Suprapubic skin (tissue), 4 donors: ENCODE data around the gene MBOAT2. TPM values are rescaled to one million over a fixed set of nuclear protein-coding genes. Genes with fewer than 3 reads are reported as not detected.
"Not testable (repeated sequence)": the region's sequence is repeated elsewhere in the genome, so short reads cannot be mapped to it uniquely, and the experiment has no call there.

ENCODE experiments used
- DNase-seq, 2 donors: peaks; one replicate each; pipeline ENCODE4 v3.0.0-alpha.2; 2019; ENCODE audit warnings: low spot score in 2 of 2
- H3K27ac ChIP-seq: fragments of 200-600 bp; sonication (generic); one replicate; pipeline ENCODE4 v1.5.1; 2019
- H3K27me3 ChIP-seq: fragments of 200-600 bp; sonication (generic); one replicate; pipeline ENCODE4 v1.5.1; 2019
- H3K36me3 ChIP-seq: fragments of 200-600 bp; sonication (generic); one replicate; pipeline ENCODE4 v1.5.1; 2019
- H3K4me1 ChIP-seq: fragments of 200-600 bp; sonication (generic); one replicate; pipeline ENCODE4 v1.5.1; 2019
- H3K4me3 ChIP-seq: fragments of 200-600 bp; sonication (generic); one replicate; pipeline ENCODE4 v1.5.1; 2019; ENCODE audit warnings: mild to moderate bottlenecking
- H3K9me3 ChIP-seq: fragments of 200-600 bp; sonication (generic); one replicate; pipeline ENCODE4 v1.5.1; 2019
- EP300 ChIP-seq: sonication (generic); formaldehyde crosslinking; IDR thresholded peaks from one replicate; pipeline ENCODE4 v1.6.1; 2017; ENCODE audit warnings: antibody characterized with exemption
- POLR2A ChIP-seq, 2 donors: fragments of 450-650 bp; IDR thresholded peaks; one replicate each; pipeline ENCODE4 v1.6.1; 2017; ENCODE audit warnings: antibody characterized with exemption in 2 of 2, mild to moderate bottlenecking in 2 of 2, moderate library complexity in 2 of 2
- POLR2AphosphoS5 ChIP-seq, 3 donors: sonication (generic); formaldehyde crosslinking; IDR thresholded peaks; one replicate each; pipeline ENCODE4 v1.6.1; 2017; ENCODE audit warnings: antibody characterized with exemption in 3 of 3
- WGBS: methylation state at CpG from one replicate; pipeline ENCODE4 v1.1.5; 2018; 5-methylcytosine and 5-hydroxymethylcytosine counted together
- total RNA-seq, 4 donors: library from RNA; depleted of rRNA; stranded (reverse); fragments of >200 nt; gene quantifications; one replicate each; pipeline ENCODE4 v1.1.0, GENCODE V29; 2016
- TF ChIP-seq, protein P1 (sequence below), 2 donors: fragments of 200-600 bp in 1 of 2; fragments of 450-650 bp in 1 of 2; sonication (generic) in 1 of 2; IDR thresholded peaks; one replicate each; pipeline ENCODE4 v1.5.1; 2016 to 2019; ENCODE audit warnings: antibody characterized with exemption in 2 of 2, mild to moderate bottlenecking in 1 of 2, moderate library complexity in 1 of 2

Gene MBOAT2
- total RNA-seq, 4 donors from 2014 or later: 44.4 to 55.8 (median 51.1) TPM

DNA sequence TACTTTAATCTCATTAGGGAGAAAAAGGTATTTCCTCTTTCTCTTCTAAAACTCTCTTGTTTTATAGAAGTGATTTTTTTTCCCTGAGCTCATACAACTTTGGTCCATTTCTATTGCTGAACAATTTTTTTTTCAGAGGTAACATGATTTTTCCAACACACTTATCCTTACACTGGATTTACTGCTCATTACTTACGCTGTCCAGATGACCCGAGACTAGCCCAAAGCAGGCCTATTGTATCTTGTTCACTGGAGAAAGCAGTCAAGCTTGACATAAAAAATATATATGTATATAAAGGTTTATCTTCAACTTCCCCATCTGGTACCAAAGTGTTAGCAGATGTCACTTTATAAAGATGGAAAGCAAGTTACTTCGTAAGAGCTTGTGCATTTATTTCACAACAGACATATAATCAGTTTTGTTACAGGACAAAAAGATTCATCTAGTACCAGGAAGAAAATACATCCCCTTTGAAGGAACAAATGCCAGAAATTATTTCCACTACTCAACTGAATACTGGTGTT lies 95.7 kb downstream of the MBOAT2 start:
- Histone ChIP-seq H3K9me3 (peaks cover 3% of the 10 kb centered on the region), H3K27ac (no peak overlapping the region), H3K4me1 (no peaks in the 10 kb centered on the region), H3K4me3 (no peak overlapping the region), H3K36me3 (no peaks in the 10 kb centered on the region), H3K27me3 (no peaks in the 10 kb centered on the region)
- 90% methylated on average over 3 of the region's 3 CpGs for WGBS
- no peak for TF ChIP-seq POLR2A (IDR thresholded peaks at IDR 0.05)
- TF ChIP-seq, protein P1, sequence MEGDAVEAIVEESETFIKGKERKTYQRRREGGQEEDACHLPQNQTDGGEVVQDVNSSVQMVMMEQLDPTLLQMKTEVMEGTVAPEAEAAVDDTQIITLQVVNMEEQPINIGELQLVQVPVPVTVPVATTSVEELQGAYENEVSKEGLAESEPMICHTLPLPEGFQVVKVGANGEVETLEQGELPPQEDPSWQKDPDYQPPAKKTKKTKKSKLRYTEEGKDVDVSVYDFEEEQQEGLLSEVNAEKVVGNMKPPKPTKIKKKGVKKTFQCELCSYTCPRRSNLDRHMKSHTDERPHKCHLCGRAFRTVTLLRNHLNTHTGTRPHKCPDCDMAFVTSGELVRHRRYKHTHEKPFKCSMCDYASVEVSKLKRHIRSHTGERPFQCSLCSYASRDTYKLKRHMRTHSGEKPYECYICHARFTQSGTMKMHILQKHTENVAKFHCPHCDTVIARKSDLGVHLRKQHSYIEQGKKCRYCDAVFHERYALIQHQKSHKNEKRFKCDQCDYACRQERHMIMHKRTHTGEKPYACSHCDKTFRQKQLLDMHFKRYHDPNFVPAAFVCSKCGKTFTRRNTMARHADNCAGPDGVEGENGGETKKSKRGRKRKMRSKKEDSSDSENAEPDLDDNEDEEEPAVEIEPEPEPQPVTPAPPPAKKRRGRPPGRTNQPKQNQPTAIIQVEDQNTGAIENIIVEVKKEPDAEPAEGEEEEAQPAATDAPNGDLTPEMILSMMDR (IDR thresholded peaks at IDR 0.05): no peak
- TF ChIP-seq POLR2AphosphoS5 (IDR thresholded peaks at IDR 0.05): no peak
- TF ChIP-seq EP300: no peak
- no peak for DNase-seq

DNA sequence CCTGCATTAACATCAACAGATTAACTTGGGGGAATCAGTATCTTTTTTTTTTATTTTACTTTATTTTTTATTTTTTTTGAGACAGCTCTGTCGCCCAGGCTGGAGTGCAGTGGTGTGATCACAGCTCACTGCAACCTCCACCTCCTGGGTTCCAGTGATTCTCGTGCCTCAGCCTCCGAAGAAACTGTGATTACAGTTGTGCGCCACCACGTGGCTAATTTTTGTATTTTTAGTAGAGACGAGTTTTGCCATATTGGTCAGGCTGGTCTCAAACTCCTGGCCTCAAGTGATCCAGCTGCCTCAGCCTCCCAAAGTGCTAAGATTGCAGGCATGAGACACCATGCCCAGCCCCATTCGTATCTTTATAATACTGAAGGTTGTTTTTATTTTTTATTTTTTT lies 99.6 kb downstream of the MBOAT2 start:
- 98% methylated on average over 7 of the region's 7 CpGs for WGBS
- DNase-seq, H3K27ac ChIP-seq: not testable (repeated sequence)

DNA sequence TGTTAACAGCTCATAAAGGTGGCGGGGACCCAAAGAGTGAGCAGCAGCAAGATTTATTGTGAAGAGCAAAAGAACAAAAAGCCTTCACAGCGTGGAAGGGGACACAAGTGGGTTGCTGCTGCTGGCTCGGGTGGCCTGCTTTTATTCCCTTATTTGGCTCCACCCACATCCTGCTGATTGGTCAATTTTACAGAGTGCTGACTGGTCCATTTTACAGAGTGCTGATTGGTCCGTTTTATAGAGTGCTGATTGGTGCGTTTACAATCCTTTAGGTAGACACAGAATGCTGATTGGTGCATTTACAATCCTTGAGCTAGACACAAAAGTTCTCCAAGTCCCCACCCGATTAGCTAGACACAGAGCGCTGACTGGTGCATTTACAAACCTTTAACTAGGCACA lies 100.7 kb downstream of the MBOAT2 start:
- 95% methylated on average over 7 of the region's 7 CpGs for whole genome bisulfite sequencing
- not testable (repeated sequence) for DNase-seq, H3K36me3 ChIP-seq

More for the DNA sequence above, 99.6 kb downstream of the MBOAT2 start:
- not testable (repeated sequence) for H3K4me3 ChIP-seq, H3K36me3 ChIP-seq, H3K9me3 ChIP-seq, H3K27me3 ChIP-seq, H3K4me1 ChIP-seq

DNA sequence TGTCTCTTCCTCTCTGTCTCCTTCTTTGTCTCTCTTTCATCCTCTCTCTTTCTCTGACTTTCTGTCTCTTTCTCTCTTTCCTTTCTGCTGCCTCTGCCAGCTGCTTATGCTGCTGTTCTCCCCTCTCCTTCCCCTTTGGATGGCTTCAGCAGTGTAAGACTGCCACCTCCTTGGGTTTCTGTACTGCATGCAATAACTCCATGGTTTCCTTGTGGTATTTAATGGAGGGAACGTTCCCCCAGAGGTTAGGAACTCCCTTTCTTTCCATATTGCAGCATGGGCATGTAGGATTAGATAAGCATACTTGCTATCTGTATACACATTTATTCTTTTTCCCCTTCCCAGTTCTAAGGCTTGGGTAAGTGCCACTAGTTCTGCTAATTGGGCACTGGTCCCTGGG lies 106.3 kb downstream of the MBOAT2 start:
- H3K27me3 ChIP-seq, H3K4me1 ChIP-seq, DNase-seq, H3K27ac ChIP-seq, H3K9me3 ChIP-seq, H3K4me3 ChIP-seq, H3K36me3 ChIP-seq: not testable (repeated sequence)
- 80% methylated on average over 1 of the region's 1 CpG for WGBS

More for the DNA sequence above, 100.7 kb downstream of the MBOAT2 start:
- not testable (repeated sequence) for H3K27ac ChIP-seq, H3K9me3 ChIP-seq, H3K4me3 ChIP-seq, H3K4me1 ChIP-seq, H3K27me3 ChIP-seq

DNA sequence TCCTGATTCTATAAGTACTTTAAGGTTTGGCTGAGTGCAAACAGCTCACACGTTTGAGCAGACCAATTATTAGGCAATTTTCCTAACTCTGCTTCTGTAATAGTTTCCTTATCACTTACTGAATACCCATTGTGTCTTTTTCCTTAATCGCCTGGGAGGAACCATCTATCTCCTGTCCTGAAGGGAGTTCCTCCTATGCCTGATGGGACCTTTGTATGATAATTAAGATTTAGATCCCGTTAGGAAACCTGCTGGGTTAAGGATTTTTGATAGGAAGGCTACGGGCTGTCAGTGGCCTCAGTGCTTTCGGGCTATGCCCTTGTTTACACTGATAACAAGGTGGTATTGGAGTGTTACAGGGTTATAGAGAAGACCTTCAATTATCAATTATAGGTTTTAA lies 106.8 kb downstream of the MBOAT2 start:
- H3K4me1 ChIP-seq, H3K4me3 ChIP-seq, H3K27me3 ChIP-seq, H3K27ac ChIP-seq, H3K36me3 ChIP-seq, H3K9me3 ChIP-seq, DNase-seq: not testable (repeated sequence)
- 78% methylated on average over 5 of the region's 5 CpGs for WGBS

DNA sequence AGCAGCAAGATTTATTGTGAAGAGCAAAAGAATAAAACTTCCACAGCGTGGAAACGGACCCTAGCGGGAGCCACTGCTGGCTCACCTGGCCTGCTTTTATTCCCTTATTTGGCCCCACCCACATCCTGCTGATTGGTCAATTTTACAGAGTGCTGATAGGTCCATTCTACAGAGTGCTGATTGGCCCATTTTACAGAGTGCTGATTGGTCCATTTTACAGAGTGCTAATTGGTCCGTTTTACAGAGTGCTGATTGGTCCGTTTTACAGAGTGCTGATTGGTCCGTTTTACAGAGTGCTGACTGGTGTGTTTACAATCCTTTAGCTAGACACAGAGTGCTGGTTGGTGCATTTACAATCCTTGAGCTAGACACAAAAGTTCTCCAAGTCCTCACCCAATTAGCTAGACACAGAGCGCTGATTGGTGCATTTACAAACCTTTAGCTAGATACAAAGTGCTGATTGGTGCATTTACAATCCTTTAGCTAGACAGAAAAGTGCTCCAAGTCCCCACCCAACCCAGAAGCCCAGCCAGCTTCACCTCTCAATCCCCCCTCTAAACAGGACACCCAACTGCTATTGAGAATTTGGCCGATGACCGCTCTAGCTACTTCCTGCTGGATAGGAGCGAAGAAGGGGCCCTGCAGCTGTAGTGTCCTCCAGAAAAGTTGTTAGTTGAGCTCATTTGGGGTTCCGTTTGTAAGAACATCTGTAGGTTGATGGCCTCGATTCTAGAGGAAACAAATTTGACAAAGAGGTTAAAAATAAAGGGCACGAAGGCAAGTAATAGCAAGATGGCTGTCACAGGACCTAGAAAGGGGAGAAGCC lies 108.2 kb downstream of the MBOAT2 start:
- H3K27ac ChIP-seq, H3K4me3 ChIP-seq, H3K27me3 ChIP-seq, DNase-seq, H3K36me3 ChIP-seq, H3K9me3 ChIP-seq, H3K4me1 ChIP-seq: not testable (repeated sequence)
- WGBS: 96% methylated on average over 13 of the region's 13 CpGs

DNA sequence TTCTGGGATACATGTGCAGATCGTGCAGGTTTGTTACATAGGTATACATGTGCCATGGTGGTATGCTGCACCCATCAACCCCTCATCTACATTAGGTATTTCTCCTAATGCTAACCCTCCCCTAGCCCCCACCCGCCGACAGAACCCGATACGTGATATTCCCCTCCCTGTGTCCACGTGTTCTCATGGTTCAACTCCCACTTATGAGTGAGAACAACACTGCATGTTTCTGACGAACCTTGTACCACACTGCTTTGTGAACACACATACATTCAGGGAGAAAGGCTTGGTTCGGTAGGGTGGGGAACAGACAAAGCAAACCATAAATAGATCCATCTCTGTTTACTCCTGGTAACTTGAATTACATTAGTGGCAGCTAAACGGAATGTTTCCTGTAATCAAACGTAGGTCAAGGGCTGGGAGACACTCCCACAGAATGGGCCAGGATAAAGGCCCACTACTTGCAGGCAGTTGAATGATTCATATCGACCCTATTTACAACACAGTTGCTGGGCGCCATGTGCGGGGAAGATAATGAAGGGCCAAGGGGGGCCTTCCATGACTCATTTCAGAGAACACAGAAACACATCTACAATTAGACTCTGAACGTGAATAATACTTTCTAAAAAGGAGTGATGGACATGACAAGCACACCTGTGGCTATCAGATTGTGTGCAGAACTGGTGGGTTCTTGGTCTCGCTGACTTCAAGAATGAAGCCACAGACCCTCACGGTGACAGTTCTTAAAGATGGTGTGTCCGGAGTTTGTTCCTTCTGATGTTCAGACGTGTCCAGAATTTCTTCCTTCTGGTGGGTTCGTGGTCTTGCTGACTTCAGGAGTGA lies 109.3 kb downstream of the MBOAT2 start:
- DNase-seq: no peak
- H3K4me3 ChIP-seq: no peak overlapping the region
- H3K4me1 ChIP-seq: no peaks in the 10 kb centered on the region
- no peak overlapping the region for H3K27ac ChIP-seq
- H3K27me3 ChIP-seq: no peaks in the 10 kb centered on the region
- H3K36me3 ChIP-seq: no peaks in the 10 kb centered on the region
- TF ChIP-seq POLR2AphosphoS5 (IDR thresholded peaks at IDR 0.05) (no peak), EP300 (no peak), POLR2A (IDR thresholded peaks at IDR 0.05) (no peak)
- TF ChIP-seq, protein P1 (IDR thresholded peaks at IDR 0.05): no peak
- WGBS: 91% methylated on average over 19 of the region's 19 CpGs
- H3K9me3 ChIP-seq: no peaks in the 10 kb centered on the region
